Measurements from ENCODE around the gene KLF16.
A peak's percentile ranks its signal among the peaks of the same experiment; 100 is the strongest.
"Not testable (repeated sequence)": the region's sequence is repeated elsewhere in the genome, so short reads cannot be mapped to it uniquely, and the experiment has no call there.

Gene KLF16

GRCh38 chr19:1901940-1902404 lies 38.6 kb upstream of the KLF16 start:
- no peak for TF ChIP-seq CTCF (IDR thresholded peaks at IDR 0.05; ENCODE audit: control insufficient read depth, insufficient read depth, low read depth, low read length, missing control alignments)
- DNase-seq (ENCODE audit: low read depth) = no peak

GRCh38 chr19:1896508-1896907 lies 33.1 kb upstream of the KLF16 start:
- no peak for DNase-seq (ENCODE audit: low read depth)
- H3K4me3 ChIP-seq (ENCODE audit: control insufficient read depth, low read depth, low read length) = no peak overlapping the region
- TF ChIP-seq CTCF (IDR thresholded peaks at IDR 0.05; ENCODE audit: control insufficient read depth, insufficient read depth, low read depth, low read length, missing control alignments) = no peak

More at GRCh38 chr19:1901940-1902404, 38.6 kb upstream of the KLF16 start:
- H3K4me3 ChIP-seq (ENCODE audit: control insufficient read depth, low read depth, low read length) = no peak overlapping the region

- DNase-seq (ENCODE audit: low read depth) = no peak
- TF ChIP-seq CTCF (IDR thresholded peaks at IDR 0.05; ENCODE audit: control insufficient read depth, insufficient read depth, low read depth, low read length, missing control alignments) = no peak
- H3K4me3 ChIP-seq (ENCODE audit: control insufficient read depth, low read depth, low read length) = no peak overlapping the region
Measured at GRCh38 chr19:1893791-1894190, 30.4 kb upstream of the KLF16 start.

- DNase-seq (ENCODE audit: low read depth) = no peak
- no peak for TF ChIP-seq CTCF (IDR thresholded peaks at IDR 0.05; ENCODE audit: control insufficient read depth, insufficient read depth, low read depth, low read length, missing control alignments)
- no peak overlapping the region for H3K4me3 ChIP-seq (ENCODE audit: control insufficient read depth, low read depth, low read length)
Measured at GRCh38 chr19:1889907-1890306, 26.5 kb upstream of the KLF16 start.

DNA sequence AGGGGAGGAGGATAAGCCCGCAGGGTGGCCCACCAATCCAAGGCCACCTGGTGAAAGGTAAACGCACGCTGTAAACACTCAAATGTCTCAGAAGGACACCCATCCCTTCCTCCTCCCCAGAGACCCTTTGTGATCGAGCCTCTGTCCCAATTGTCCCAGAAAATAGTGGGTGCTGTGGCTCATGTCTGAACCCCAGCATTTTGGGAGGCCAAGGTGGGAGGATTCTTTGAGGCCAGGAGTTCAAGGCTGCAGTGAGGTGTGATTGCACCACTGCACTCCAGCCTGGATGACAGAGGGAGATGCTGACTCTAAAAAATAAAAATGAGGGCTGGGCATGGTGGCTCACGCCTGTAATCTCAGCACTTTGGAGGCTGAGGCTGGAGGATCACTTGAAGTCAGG lies 25.0 kb upstream of the KLF16 start:
- H3K4me3 ChIP-seq (ENCODE audit: control insufficient read depth, low read depth, low read length) = no peak overlapping the region
- no peak for TF ChIP-seq CTCF (IDR thresholded peaks at IDR 0.05; ENCODE audit: control insufficient read depth, insufficient read depth, low read depth, low read length, missing control alignments)
- DNase-seq (ENCODE audit: low read depth) = no peak

- H3K4me3 ChIP-seq (ENCODE audit: control insufficient read depth, low read depth, low read length); DNase-seq (ENCODE audit: low read depth): not testable (repeated sequence)
Measured at GRCh38 chr19:1886360-1886759, 23.0 kb upstream of the KLF16 start.

GRCh38 chr19:1885398-1886119 lies 22.2 kb upstream of the KLF16 start, which contains the start of gene ABHD17A:
ABHD17A (minus strand) TSS chr19:1885496; CDS start chr19:1881566, 3,930 bp downstream.
- H3K4me3 ChIP-seq (ENCODE audit: control insufficient read depth, low read depth, low read length) = peak within 1 kb of the TSS; percentile 53
- DNase-seq (ENCODE audit: low read depth) = peak; percentile 37
